ENCODE measurements around the gene NRG3. TPM values are rescaled to one million over a fixed set of nuclear protein-coding genes. Genes with fewer than 3 reads are reported as not detected.

Gene NRG3
- total and polyA plus RNA-seq, 9 donors, result 0.04 to 4.5 (median 0.15) TPM; not detected in 2

DNA sequence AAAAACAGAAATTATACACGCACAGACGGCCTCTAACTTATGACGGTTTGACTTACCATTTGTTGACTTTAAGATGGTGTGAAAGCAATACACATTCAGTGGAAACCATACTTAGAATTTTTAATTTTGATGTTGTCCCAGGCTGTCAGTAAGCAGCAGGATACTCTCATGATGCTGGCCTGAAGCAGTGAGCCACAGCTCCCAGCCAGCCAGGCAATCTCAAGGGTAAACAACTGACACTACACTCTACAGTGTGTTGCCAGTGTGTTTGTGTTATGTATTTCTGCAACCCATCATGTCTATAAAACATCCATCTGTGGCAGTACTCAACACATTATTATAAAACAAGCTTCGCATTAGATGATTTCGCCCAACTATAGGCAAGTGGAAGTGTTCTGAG lies 747.5 kb downstream of the NRG3 start:
- no peak overlapping the region for H3K4me3 ChIP-seq
- H3K4me1 ChIP-seq (ENCODE audit: insufficient read depth), result no peaks in the 10 kb centered on the region
- H3K36me3 ChIP-seq, result no peaks in the 10 kb centered on the region
- intact Hi-C loops (cut with DNase I), result no loop called here
- H3K27ac ChIP-seq, result no peak overlapping the region
- TF ChIP-seq CTCF (IDR thresholded peaks at IDR 0.05) (no peak), POLR2A (IDR thresholded peaks at IDR 0.05) (no peak)
- H3K9me3 ChIP-seq, result no peaks in the 10 kb centered on the region
- no peak for DNase-seq
- H3K27me3 ChIP-seq, result no peaks in the 10 kb centered on the region
- WGBS, 3 donors, result 86 to 88% (median 87%) methylated on average over 5 of the region's 5 CpGs

- no peak overlapping the region for H3K4me3 ChIP-seq
- intact Hi-C loops (cut with DNase I), result no loop called here
- no peaks in the 10 kb centered on the region for H3K4me1 ChIP-seq (ENCODE audit: insufficient read depth)
- no peak for TF ChIP-seq EP300 (IDR thresholded peaks at IDR 0.05)
- TF ChIP-seq CTCF (IDR thresholded peaks at IDR 0.05), result no peak
- TF ChIP-seq POLR2A (IDR thresholded peaks at IDR 0.05), result no peak
- H3K27me3 ChIP-seq, result no peaks in the 10 kb centered on the region
- H3K9me3 ChIP-seq, result no peaks in the 10 kb centered on the region
- H3K27ac ChIP-seq, result no peak overlapping the region
- H3K36me3 ChIP-seq, result no peaks in the 10 kb centered on the region
- DNase-seq, result no peak
Observed at GRCh38 chr10:82625512-82626189, 750.7 kb downstream of the NRG3 start.

- Histone ChIP-seq H3K4me1 (ENCODE audit: insufficient read depth) (no peaks in the 10 kb centered on the region), H3K27ac (no peak overlapping the region), H3K36me3 (no peaks in the 10 kb centered on the region), H3K4me3 (no peak overlapping the region), H3K27me3 (no peaks in the 10 kb centered on the region), H3K9me3 (no peaks in the 10 kb centered on the region)
- no peak for TF ChIP-seq EP300 (IDR thresholded peaks at IDR 0.05)
- TF ChIP-seq POLR2A (IDR thresholded peaks at IDR 0.05), result no peak
- TF ChIP-seq CTCF (IDR thresholded peaks at IDR 0.05), result no peak
- 6 to 49% (median 11%) methylated on average over 3 of the region's 3 CpGs for WGBS, 3 donors
- intact Hi-C loops (cut with DNase I), result no loop called here
- DNase-seq, result no peak
Observed at GRCh38 chr10:82628373-82628772, 753.4 kb downstream of the NRG3 start.

- Histone ChIP-seq H3K4me1 (ENCODE audit: insufficient read depth) (no peaks in the 10 kb centered on the region), H3K36me3 (no peaks in the 10 kb centered on the region), H3K4me3 (no peak overlapping the region), H3K27me3 (no peaks in the 10 kb centered on the region), H3K27ac (no peak overlapping the region), H3K9me3 (no peaks in the 10 kb centered on the region)
- intact Hi-C loops (cut with DNase I), result no loop called here
- 32 to 37% (median 33%) methylated on average over 1 of the region's 1 CpG for WGBS, 3 donors
- TF ChIP-seq EP300 (IDR thresholded peaks at IDR 0.05) (no peak), CTCF (IDR thresholded peaks at IDR 0.05) (no peak), POLR2A (IDR thresholded peaks at IDR 0.05) (no peak)
- DNase-seq, result no peak
Observed at GRCh38 chr10:82643076-82643475, 768.1 kb downstream of the NRG3 start.

All from ovary (tissue), 9 donors.